H9 (cell line): Measurements from ENCODE around the gene BLVRB. TPM values are rescaled to one million over a fixed set of nuclear protein-coding genes. Genes with fewer than 3 reads are reported as not detected.

Experiments
- DNase-seq: peaks from one replicate; pipeline ENCODE4 v3.0.0-alpha.2; 2017
- H2AFZ ChIP-seq: one replicate; pipeline ENCODE4 v1.6.1; 2013; ENCODE audit warnings: mild to moderate bottlenecking, low read length, control low read depth, moderate library complexity
- H2AK5ac ChIP-seq: 2 replicates; pipeline ENCODE4 v1.6.1; 2013; ENCODE audit warnings: low read length, control low read depth, mixed read lengths; ENCODE audit not compliant: insufficient read length
- H2BK120ac ChIP-seq: one replicate; pipeline ENCODE4 v1.6.1; 2013; ENCODE audit warnings: low read depth, mild to moderate bottlenecking, low read length, control low read depth, inconsistent platforms; ENCODE audit not compliant: poor library complexity, severe bottlenecking
- H2BK12ac ChIP-seq: 2 replicates; pipeline ENCODE4 v1.6.1; 2013; ENCODE audit warnings: low read length, control low read depth, mixed read lengths, low read depth; ENCODE audit not compliant: insufficient read length
- H2BK15ac ChIP-seq: 2 replicates; pipeline ENCODE4 v1.6.1; 2013; ENCODE audit warnings: low read depth, low read length, control low read depth
- H2BK20ac ChIP-seq: one replicate; pipeline ENCODE4 v1.6.1; 2013; ENCODE audit warnings: low read depth, mild to moderate bottlenecking, low read length, control low read depth, inconsistent platforms; ENCODE audit not compliant: poor library complexity, severe bottlenecking
- H2BK5ac ChIP-seq: 2 replicates; pipeline ENCODE4 v1.6.1; 2013; ENCODE audit warnings: low read length, control low read depth, mixed read lengths; ENCODE audit not compliant: insufficient read length
- H3K14ac ChIP-seq: 2 replicates; pipeline ENCODE4 v1.6.1; 2013; ENCODE audit warnings: low read length, control low read depth; ENCODE audit not compliant: insufficient read depth
- H3K18ac ChIP-seq: 2 replicates; pipeline ENCODE4 v1.6.1; 2013; ENCODE audit warnings: low read depth, mild to moderate bottlenecking, mixed read lengths, low read length, control low read depth; ENCODE audit not compliant: insufficient read length
- H3K23ac ChIP-seq: 2 replicates; pipeline ENCODE4 v1.6.1; 2013; ENCODE audit warnings: low read length, control low read depth, mixed read lengths, low read depth; ENCODE audit not compliant: insufficient read length
- H3K23me2 ChIP-seq: 2 replicates; pipeline ENCODE4 v1.6.1; 2013; ENCODE audit warnings: low read depth, mild to moderate bottlenecking, mixed read lengths, low read length, control low read depth; ENCODE audit not compliant: insufficient read length, poor library complexity, severe bottlenecking
- H3K27ac ChIP-seq: 2 replicates; pipeline ENCODE4 v1.5.1; 2013; ENCODE audit warnings: low read length, control low read depth, mixed read lengths, low read depth; ENCODE audit not compliant: insufficient read length
- H3K27me3 ChIP-seq: 2 replicates; pipeline ENCODE4 v1.6.1; 2013; ENCODE audit warnings: low read length, control low read depth, inconsistent platforms; ENCODE audit not compliant: insufficient read depth
- H3K4ac ChIP-seq: 2 replicates; pipeline ENCODE4 v1.6.1; 2013; ENCODE audit warnings: low read depth, mild to moderate bottlenecking, control low read depth, inconsistent platforms, low read length, moderate library complexity
- H3K4me1 ChIP-seq: 2 replicates; pipeline ENCODE4 v1.6.1; 2013; ENCODE audit warnings: low read length, control low read depth, inconsistent platforms; ENCODE audit not compliant: insufficient read depth
- H3K4me2 ChIP-seq: 2 replicates; pipeline ENCODE4 v1.6.1; 2013; ENCODE audit warnings: low read length, control low read depth, mixed read lengths; ENCODE audit not compliant: insufficient read length, insufficient read depth
- H3K56ac ChIP-seq: 2 replicates; pipeline ENCODE4 v1.6.1; 2013; ENCODE audit warnings: low read depth, mild to moderate bottlenecking, mixed read lengths, low read length, control low read depth; ENCODE audit not compliant: insufficient read length
- H3K79me1 ChIP-seq: 2 replicates; pipeline ENCODE4 v1.6.1; 2013; ENCODE audit warnings: low read depth, mild to moderate bottlenecking, moderate library complexity, low read length, control low read depth, inconsistent platforms; ENCODE audit not compliant: insufficient read depth, poor library complexity, severe bottlenecking
- H3K79me2 ChIP-seq: 2 replicates; pipeline ENCODE4 v1.6.1; 2013; ENCODE audit warnings: low read length, control low read depth, inconsistent platforms; ENCODE audit not compliant: insufficient read depth
- H3K9ac ChIP-seq: 2 replicates; pipeline ENCODE4 v1.6.1; 2013; ENCODE audit warnings: low read length, control low read depth, mixed read lengths; ENCODE audit not compliant: insufficient read length; ENCODE audit errors: extremely low read depth
- H3K9me3 ChIP-seq: one replicate; pipeline ENCODE4 v1.6.1; 2013; ENCODE audit warnings: low read depth, low read length, inconsistent platforms; ENCODE audit not compliant: control insufficient read depth
- H3T11ph ChIP-seq: one replicate; pipeline ENCODE4 v1.6.1; 2013; ENCODE audit warnings: mild to moderate bottlenecking, low read length, control low read depth, inconsistent platforms
- H4K20me1 ChIP-seq: one replicate; pipeline ENCODE4 v1.6.1; 2013; ENCODE audit not compliant: control insufficient read depth, insufficient read length, insufficient read depth
- H4K5ac ChIP-seq: 2 replicates; pipeline ENCODE4 v1.6.1; 2013; ENCODE audit warnings: low read depth, mild to moderate bottlenecking, mixed read lengths, low read length, control low read depth; ENCODE audit not compliant: insufficient read length
- H4K8ac ChIP-seq: replicated peaks from 2 replicates; pipeline ENCODE4 v1.6.1; 2013; ENCODE audit warnings: low read length, control low read depth, mixed read lengths, low read depth; ENCODE audit not compliant: insufficient read length
- H4K91ac ChIP-seq: 2 replicates; pipeline ENCODE4 v1.6.1; 2013; ENCODE audit warnings: low read depth, mild to moderate bottlenecking, moderate library complexity, mixed read lengths, low read length, control low read depth; ENCODE audit not compliant: insufficient read length
- H3K27ac Mint-ChIP-seq, 3 experiments: 2 replicates in 2 of 3; 3 replicates in 1 of 3; pipeline ENCODE4 v1.8.0; 2020 to 2021; ENCODE audit warnings: mixed read lengths in 3 of 3, mild to moderate bottlenecking in 1 of 3, moderate library complexity in 1 of 3
- H3K27me3 Mint-ChIP-seq: 2 replicates; pipeline ENCODE4 v1.8.0; 2021; ENCODE audit warnings: low read depth, mild to moderate bottlenecking, moderate library complexity, mixed read lengths
- H3K36me3 Mint-ChIP-seq, 3 experiments: 2 replicates in 2 of 3; 3 replicates in 1 of 3; pipeline ENCODE4 v1.8.0; 2020 to 2021; ENCODE audit warnings: low read depth in 3 of 3, mixed read lengths in 3 of 3; ENCODE audit not compliant: insufficient read depth in 1 of 3
- H3K4me1 Mint-ChIP-seq, 2 experiments: 2 replicates each; pipeline ENCODE4 v1.8.0; 2020; ENCODE audit warnings: mixed read lengths in 2 of 2
- H3K4me3 Mint-ChIP-seq, 2 experiments: 2 replicates in 1 of 2; 3 replicates in 1 of 2; pipeline ENCODE4 v1.8.0; 2020 to 2021; ENCODE audit warnings: mild to moderate bottlenecking in 2 of 2, mixed read lengths in 2 of 2, moderate library complexity in 1 of 2
- H3K9me3 Mint-ChIP-seq, 2 experiments: 2 replicates in 1 of 2; 3 replicates in 1 of 2; pipeline ENCODE4 v1.8.0; 2020; ENCODE audit warnings: mild to moderate bottlenecking in 2 of 2, mixed read lengths in 2 of 2, moderate library complexity in 1 of 2
- CTCF ChIP-seq: fragments of 200-600 bp; sonication (generic); conservative IDR thresholded peaks from 3 replicates; pipeline ENCODE4 v1.8.0; 2021; ENCODE audit warnings: antibody characterized with exemption, mild to moderate bottlenecking
- whole genome bisulfite sequencing: extraction: QIAGEN DNeasy Blood & Tissue Kit; methylation state at CpG from one replicate; pipeline ENCODE4 v1.1.7; 2013; ENCODE audit warnings: missing lambda C conversion rate, low lambda C conversion rate, mixed read lengths; ENCODE audit not compliant: insufficient read length; ENCODE audit errors: extremely low coverage; 5-methylcytosine and 5-hydroxymethylcytosine counted together
- total RNA-seq: library from RNA; stranded (reverse); gene quantifications from 2 replicates; pipeline ENCODE4 v1.2.1, GENCODE V29; 2021

BLVRB gene
- total RNA-seq, 1 experiment from 2014 or later, result 27.9 TPM

GRCh38 chr19:40444000-40444824, 21.3 kb downstream of the BLVRB start, which contains the start of gene SERTAD3:
SERTAD3 (minus strand) TSS chr19:40444335; CDS start chr19:40442080, 2,255 bp downstream.
- H2BK5ac ChIP-seq, result peak within 1 kb of the TSS; percentile 20
- Mint-ChIP-seq H3K27ac (peak within 1 kb of the TSS; percentile 98 to 100 (median 98)), H3K36me3 (peaks cover 15 to 30% (median 25%) of the 10 kb centered on the region in 3 experiments; a peak in 6 of 7 replicates), H3K4me1 (peaks cover 28 to 32% of the 10 kb centered on the region in 2 experiments), H3K27me3 (no peaks in the 10 kb centered on the region), H3K4me3 (peak within 1 kb of the TSS; percentile 91 to 96), H3K9me3 (no peaks in the 10 kb centered on the region; a peak in 1 of 5 replicates)
- H3K23ac ChIP-seq, result no peak within 1 kb of the TSS
- no peak within 1 kb of the TSS for H4K8ac ChIP-seq
- peaks cover 4% of the 10 kb centered on the region; the same call in 1 of the 2 replicates for H3K79me2 ChIP-seq
- H4K91ac ChIP-seq, result no peak within 1 kb of the TSS
- H2AK5ac ChIP-seq, result no peak within 1 kb of the TSS
- H2BK120ac ChIP-seq, result no peak within 1 kb of the TSS
- H4K20me1 ChIP-seq, result no peaks in the 10 kb centered on the region
- H3K56ac ChIP-seq, result no peak within 1 kb of the TSS
- H2BK15ac ChIP-seq, result no peak within 1 kb of the TSS
- peaks cover 6% of the 10 kb centered on the region for H3K79me1 ChIP-seq
- TF ChIP-seq CTCF, result no peak
- no peak within 1 kb of the TSS for H4K5ac ChIP-seq
- peak within 1 kb of the TSS; percentile 96 for H3K4me2 ChIP-seq
- no peaks in the 10 kb centered on the region for H3K4me1 ChIP-seq
- WGBS, result no CpG with 5 or more reads among the region's 72 CpGs
- peak within 1 kb of the TSS; percentile 78 for H3K9ac ChIP-seq
- H2BK20ac ChIP-seq, result no peak within 1 kb of the TSS
- H3K4ac ChIP-seq, result no peak within 1 kb of the TSS; the same call in 1 of the 2 replicates
- H2BK12ac ChIP-seq, result no peak within 1 kb of the TSS
- H3K27ac ChIP-seq, result peak within 1 kb of the TSS; percentile 67
- peak within 1 kb of the TSS; percentile 89 for H2AFZ ChIP-seq
- no peaks in the 10 kb centered on the region for H3K27me3 ChIP-seq
- peaks cover 3% of the 10 kb centered on the region for H3K23me2 ChIP-seq
- peak; percentile 96 for DNase-seq
- H3K14ac ChIP-seq, result peak within 1 kb of the TSS; percentile 98; the same call in 1 of the 2 replicates
- H3K18ac ChIP-seq, result peak within 1 kb of the TSS; percentile 97
- no peak within 1 kb of the TSS for H3T11ph ChIP-seq
- H3K9me3 ChIP-seq, result no peaks in the 10 kb centered on the region
